ENCODE data around the gene TAC1. TPM values are rescaled to one million over a fixed set of nuclear protein-coding genes. Genes with fewer than 3 reads are reported as not detected.

The TAC1 gene
- total and polyA plus RNA-seq, 10 of the 15 experiments (the other 5 are each of a cell fraction or from before 2014, with no cell fraction given), result not detected

- in situ Hi-C loops (cut with MboI), result no loop called here
- no peak overlapping the region for H3K4me3 ChIP-seq
- TF ChIP-seq SPI1 (IDR thresholded peaks at IDR 0.05; ENCODE audit: borderline replicate concordance, insufficient read depth, low read depth, low read length) (no peak), NBN (IDR thresholded peaks at IDR 0.05) (no peak), CBFB (IDR thresholded peaks at IDR 0.05; ENCODE audit: low read depth) (no peak), EZH2 (IDR thresholded peaks at IDR 0.05; ENCODE audit: borderline replicate concordance, control insufficient read depth, low read depth, low read length) (no peak), ZSCAN29 (IDR thresholded peaks at IDR 0.05) (no peak), SMARCA5 (IDR thresholded peaks at IDR 0.05) (no peak)
- ChIA-PET CTCF (no interaction called here), SMC1A (ENCODE audit: uncharacterized antibody, unreplicated experiment) (no interaction called here), RAD21 (ENCODE audit: unreplicated experiment) (no interaction called here), POLR2A (no interaction called here)
- H3K9me3 ChIP-seq (replicated peaks; ENCODE audit: control insufficient read depth, insufficient read depth, low read length), result no peaks in the 10 kb centered on the region; the same call in 2 of the 3 replicates
- intact Hi-C loops (cut with micrococcal nuclease; ENCODE audit: unreplicated experiment), result no loop called here
- DNase-seq (ENCODE audit: low read depth, low spot score) (no peak), ATAC-seq (no peak), FAIRE-seq (no peak)
- 61% methylated on average over 42 of the region's 42 CpGs for WGBS (ENCODE audit: insufficient coverage, insufficient replicate concordance, low lambda C conversion rate, missing lambda C conversion rate)
- no peak overlapping the region for H3K27ac ChIP-seq (ENCODE audit: control insufficient read depth, insufficient read depth)
- H2AFZ ChIP-seq (ENCODE audit: control insufficient read depth, low read depth, low read length), result no peak overlapping the region
- H3K4me2 ChIP-seq (ENCODE audit: control insufficient read depth, insufficient read depth), result no peak overlapping the region
- no peaks in the 10 kb centered on the region for H3K4me1 ChIP-seq (ENCODE audit: control insufficient read depth, insufficient read depth, low read length)
- no peaks in the 10 kb centered on the region for H4K20me1 ChIP-seq (ENCODE audit: control insufficient read depth, insufficient read depth)
- BruUV-seq (replicated peaks), result no TSS peak
- no peaks in the 10 kb centered on the region for H3K79me2 ChIP-seq (ENCODE audit: control insufficient read depth, insufficient read depth, low read length)
- peaks cover 12 to 14% of the 10 kb centered on the region in 2 experiments for H3K27me3 ChIP-seq (replicated peaks in 1 of 2; ENCODE audit: control insufficient read depth in 2 of 2, insufficient read depth in 2 of 2, low read length in 1 of 2)
- no peak overlapping the region for H3K9ac ChIP-seq (ENCODE audit: control insufficient read depth, insufficient read depth, low read length)
- H3K36me3 ChIP-seq (ENCODE audit: control insufficient read depth in 2 of 2, insufficient read depth in 2 of 2, low read length in 1 of 2), result no peaks in the 10 kb centered on the region
Observed at GRCh38 chr7:97732565-97733275, 834 bp downstream of the TAC1 start.

GRCh38 chr7:97733276-97734161 lies 1.6 kb downstream of the TAC1 start:
- H4K20me1 ChIP-seq (ENCODE audit: control insufficient read depth, insufficient read depth), result no peaks in the 10 kb centered on the region
- intact Hi-C loops (cut with micrococcal nuclease; ENCODE audit: unreplicated experiment) (no loop called here), in situ Hi-C loops (cut with MboI) (no loop called here)
- ATAC-seq (no peak), FAIRE-seq (no peak), DNase-seq (ENCODE audit: low read depth, low spot score) (no peak)
- TF ChIP-seq PAX5 (IDR thresholded peaks at IDR 0.05; ENCODE audit: borderline replicate concordance, low read depth, low read length), result no peak
- no peak for TF ChIP-seq ZNF217 (IDR thresholded peaks at IDR 0.05)
- no peak for TF ChIP-seq POLR2AphosphoS5 (IDR thresholded peaks at IDR 0.05; ENCODE audit: low read length)
- TF ChIP-seq NKRF (conservative IDR thresholded peaks at IDR 0.05), result no peak
- TF ChIP-seq BRCA1 (IDR thresholded peaks at IDR 0.05; ENCODE audit: low read depth, low read length), result no peak
- TF ChIP-seq CREM (IDR thresholded peaks at IDR 0.05; ENCODE audit: low read depth), result no peak
- no peak for TF ChIP-seq ZBTB33 (IDR thresholded peaks at IDR 0.05)
- no peaks in the 10 kb centered on the region for H3K79me2 ChIP-seq (ENCODE audit: control insufficient read depth, insufficient read depth, low read length)
- no peak overlapping the region for H2AFZ ChIP-seq (ENCODE audit: control insufficient read depth, low read depth, low read length)
- H3K27me3 ChIP-seq (replicated peaks in 1 of 2; ENCODE audit: control insufficient read depth in 2 of 2, insufficient read depth in 2 of 2, low read length in 1 of 2), result peaks cover 10 to 14% of the 10 kb centered on the region in 2 experiments
- RAD21 ChIA-PET (ENCODE audit: unreplicated experiment), result no interaction called here
- H3K4me1 ChIP-seq (ENCODE audit: control insufficient read depth, insufficient read depth, low read length), result no peaks in the 10 kb centered on the region
- SMC1A ChIA-PET (ENCODE audit: uncharacterized antibody, unreplicated experiment), result no interaction called here
- POLR2A ChIA-PET, result no interaction called here
- H3K36me3 ChIP-seq (ENCODE audit: control insufficient read depth in 2 of 2, insufficient read depth in 2 of 2, low read length in 1 of 2), result no peaks in the 10 kb centered on the region
- no peak overlapping the region for H3K4me3 ChIP-seq
- 37% methylated on average over 45 of the region's 59 CpGs for WGBS (ENCODE audit: insufficient coverage, insufficient replicate concordance, low lambda C conversion rate, missing lambda C conversion rate)
- CTCF ChIA-PET, result no interaction called here
- no peak overlapping the region for H3K27ac ChIP-seq (ENCODE audit: control insufficient read depth, insufficient read depth)
- H3K9me3 ChIP-seq (replicated peaks; ENCODE audit: control insufficient read depth, insufficient read depth, low read length), result no peaks in the 10 kb centered on the region; the same call in 2 of the 3 replicates
- H3K9ac ChIP-seq (ENCODE audit: control insufficient read depth, insufficient read depth, low read length), result no peak overlapping the region
- BruUV-seq (replicated peaks), result no TSS peak
- no peak overlapping the region for H3K4me2 ChIP-seq (ENCODE audit: control insufficient read depth, insufficient read depth)
